HG02852 (cell line): ENCODE data around the gene RPS6KA3.
"Not testable (repeated sequence)": the region's sequence is repeated elsewhere in the genome, so short reads cannot be mapped to it uniquely, and the experiment has no call there.

Source experiments
- ATAC-seq: cut with Tn5 transposase; IDR thresholded peaks from one replicate; pipeline ENCODE4 v1.9.1; 2021; ENCODE audit warnings: mild to moderate bottlenecking, moderate library complexity; ENCODE audit not compliant: unreplicated experiment

RPS6KA3 gene

DNA sequence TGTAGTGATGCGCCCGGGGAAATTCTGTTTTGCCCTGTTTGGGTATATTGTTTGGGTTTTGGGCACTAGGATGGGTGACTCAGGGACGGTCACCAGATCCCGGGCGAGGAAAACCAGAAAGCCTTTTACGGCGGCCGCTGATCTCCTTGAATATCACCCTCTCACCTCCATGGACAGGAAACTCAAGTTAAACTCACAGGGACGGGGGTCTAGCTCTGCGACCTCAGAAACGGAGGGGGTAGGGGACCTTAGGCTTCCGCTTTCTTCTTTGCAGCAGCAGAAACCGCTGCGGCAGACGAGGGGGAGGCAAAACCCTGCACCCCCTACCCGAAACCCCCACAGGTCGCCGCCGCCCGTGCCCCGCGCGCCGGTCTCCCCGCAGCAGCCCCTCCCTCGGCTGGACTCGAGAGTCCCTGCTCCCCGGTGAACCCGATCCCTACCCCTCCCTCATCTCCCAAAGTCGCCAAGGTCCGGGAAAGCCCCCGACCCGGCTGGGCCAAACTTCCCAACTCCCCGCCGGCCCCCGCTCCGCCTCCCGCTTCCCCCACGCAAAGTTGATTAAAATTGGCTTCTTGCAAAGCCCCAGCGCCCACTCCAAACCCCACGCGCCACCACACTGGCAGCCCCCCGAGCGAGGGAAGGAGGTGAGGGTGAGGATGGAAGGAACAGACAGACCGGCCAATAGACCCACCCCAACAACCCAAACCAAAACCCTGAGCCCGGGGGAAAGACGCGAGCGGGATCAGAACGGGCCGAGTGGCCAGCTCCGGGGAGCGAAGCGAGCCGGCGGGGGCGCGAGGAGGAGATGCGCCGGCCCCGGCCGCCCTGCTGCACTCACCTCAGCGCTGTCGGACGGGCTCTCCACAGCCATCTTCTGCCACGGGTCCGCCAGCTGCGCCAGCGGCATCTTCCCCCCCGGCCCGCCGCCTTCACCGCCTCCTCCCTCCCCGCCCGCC lies 705 bp downstream of the RPS6KA3 start:
- peak; percentile 11 for ATAC-seq

DNA sequence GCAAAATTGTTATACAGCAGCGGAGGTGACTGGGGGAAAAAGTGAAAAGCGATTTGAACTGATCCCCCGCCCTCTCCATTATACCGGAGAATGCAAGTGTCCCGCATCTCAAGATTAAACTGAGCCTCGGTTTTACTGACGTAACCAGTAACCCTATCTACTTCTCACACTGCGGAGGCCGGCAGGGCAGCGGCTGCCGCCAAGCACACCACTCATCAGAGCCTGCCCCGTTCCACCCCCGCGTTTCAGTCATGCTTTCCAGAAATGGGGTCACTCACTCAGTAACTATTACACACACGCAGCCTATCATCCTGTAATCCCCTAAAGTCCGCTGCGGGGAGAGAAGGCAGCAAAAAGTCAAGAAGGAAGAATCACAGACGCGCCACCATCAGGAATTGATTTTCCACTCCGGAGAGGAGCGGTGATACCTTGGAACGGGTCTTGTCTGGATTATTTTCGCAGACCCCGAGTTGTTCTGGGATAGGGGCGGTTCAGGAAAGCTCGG lies 1.4 kb downstream of the RPS6KA3 start:
- peak; percentile 31 for ATAC-seq

DNA sequence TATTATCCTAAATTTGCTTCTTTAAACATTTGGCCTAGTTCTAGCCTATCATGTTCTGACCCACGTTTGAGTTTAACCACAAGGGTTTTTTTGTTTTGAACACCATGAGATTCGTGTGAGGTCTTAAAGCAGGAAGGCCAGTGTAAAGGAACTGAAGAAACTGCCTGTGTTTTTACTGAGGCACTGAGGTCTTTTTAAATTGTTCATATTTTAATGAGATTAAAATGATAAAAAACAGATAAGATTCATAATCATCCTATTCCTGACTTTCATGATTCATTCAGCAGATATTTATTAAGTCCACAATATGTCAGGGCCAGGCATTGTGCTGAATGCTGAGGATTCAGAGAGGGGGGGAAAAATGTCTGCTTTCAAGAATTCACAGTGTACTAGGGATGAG lies 3.2 kb downstream of the RPS6KA3 start:
- ATAC-seq, result peak; percentile 20

DNA sequence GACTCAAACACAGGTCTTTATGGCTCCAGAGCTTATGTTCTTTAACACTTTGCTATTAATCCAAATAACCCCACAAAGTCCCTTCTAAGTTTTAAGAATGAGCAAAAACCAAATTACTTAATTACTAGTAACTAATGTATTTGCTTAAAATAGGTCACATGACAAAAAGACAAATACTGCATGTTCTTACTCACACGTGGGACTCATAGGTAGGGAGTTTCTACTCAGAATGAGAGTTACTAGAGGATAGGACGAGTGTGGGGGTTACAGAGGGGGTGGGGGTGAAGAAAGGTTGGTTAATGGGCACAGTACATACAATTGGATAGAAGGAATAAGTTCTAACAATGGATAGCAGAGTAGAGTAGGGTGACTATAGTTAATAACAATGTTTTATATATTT lies 5.8 kb downstream of the RPS6KA3 start:
- no peak for ATAC-seq

DNA sequence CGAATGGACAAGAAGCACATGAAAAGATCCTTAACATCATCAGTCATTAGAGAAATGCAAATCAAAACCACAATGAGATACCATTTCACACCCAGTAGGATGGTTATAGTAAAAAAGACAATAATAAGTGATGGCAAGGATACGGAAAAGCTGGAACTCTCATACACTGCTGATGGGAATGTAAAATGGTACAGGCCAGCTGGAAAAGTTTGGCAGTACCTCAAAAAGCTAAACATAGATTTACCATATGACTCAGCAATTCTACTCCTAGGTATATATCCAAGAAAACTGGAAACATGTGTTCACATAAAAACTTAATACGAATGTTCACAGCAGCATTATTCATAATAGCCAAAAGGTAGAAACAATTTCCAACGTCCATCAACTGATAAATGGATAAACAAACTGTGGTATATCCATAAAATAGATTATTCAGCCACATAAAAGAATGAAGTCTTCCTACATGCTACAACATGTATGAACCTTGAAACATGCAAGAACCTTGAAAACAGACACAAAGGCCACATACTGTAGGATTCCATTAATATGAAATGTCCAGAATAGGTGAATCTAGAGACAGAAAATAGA lies 11.9 kb downstream of the RPS6KA3 start:
- ATAC-seq, result no peak

DNA sequence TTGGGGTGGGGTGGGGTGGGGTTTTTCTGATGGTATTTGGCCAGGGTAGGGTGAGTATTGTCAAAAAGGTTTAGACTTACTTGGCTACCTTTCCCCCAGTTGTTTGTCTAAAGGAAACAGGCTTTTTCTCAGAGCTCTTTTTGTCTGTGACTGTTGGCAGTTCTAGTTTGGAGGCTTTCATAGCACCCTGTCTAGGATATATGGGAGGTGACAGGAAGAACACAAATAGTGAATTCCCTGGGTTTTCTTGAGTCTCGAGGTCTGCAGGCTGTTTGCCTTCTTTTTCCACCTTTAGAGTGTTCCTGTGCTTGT lies 13.5 kb downstream of the RPS6KA3 start:
- no peak for ATAC-seq

DNA sequence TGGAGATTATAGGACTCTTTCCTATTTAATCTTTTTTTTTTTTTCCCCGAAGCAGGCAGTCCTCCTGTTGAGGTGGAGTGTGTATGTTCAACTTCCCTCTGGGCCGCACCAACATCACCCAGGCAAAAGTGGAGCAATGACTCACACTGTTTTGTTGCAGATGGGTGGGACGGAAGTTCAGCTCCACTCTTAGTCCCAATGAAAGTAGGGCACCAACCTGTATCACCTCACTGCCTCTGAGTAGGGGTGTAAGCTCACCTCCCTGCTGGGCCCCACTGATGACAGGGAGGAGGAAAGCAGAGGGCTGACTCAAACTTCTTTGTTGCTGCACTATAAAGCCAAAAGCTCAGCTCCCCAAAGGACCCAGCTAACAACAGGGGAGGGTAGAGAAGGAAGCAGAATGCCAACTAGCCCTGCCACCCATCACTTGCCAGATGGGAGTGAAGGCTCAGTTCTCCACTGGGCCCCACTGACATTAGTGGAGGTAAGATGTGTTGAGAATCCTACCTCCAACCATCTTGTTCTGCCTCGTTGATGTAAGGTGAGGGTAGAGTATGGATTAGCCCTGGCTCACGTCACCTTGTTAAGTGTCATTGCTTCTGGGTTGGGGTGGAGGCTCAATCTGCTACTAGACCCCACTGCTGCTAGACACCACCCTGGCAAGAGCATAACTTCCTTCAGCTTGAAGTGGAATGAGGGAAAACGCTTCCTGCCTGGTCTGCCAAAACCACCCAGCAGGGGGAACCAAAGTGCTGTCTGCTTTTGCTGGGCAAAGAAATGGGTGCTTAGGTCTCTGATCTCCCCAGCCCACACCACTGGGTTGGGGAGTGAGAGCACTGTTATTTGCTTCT lies 14.1 kb downstream of the RPS6KA3 start:
- ATAC-seq, result peak; percentile 81

DNA sequence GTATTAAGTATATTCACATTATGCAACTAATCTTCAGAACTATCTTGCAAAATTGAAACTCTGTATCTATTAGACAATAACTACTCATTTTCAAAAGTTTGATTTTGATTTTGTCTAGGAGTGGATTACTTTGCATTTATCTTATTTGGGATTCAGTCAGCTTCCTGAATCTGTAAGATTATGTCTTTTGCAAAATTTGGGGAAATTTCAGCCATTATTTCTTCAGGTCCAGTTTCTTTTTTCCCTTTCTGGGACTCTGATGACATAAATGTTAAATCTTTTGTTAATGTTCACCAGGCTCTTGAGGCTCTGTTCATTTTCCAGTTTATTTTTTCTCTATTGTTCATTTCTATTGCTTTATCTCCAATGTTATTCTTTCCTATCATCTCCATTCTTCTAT lies 15.0 kb downstream of the RPS6KA3 start:
- no peak for ATAC-seq

DNA sequence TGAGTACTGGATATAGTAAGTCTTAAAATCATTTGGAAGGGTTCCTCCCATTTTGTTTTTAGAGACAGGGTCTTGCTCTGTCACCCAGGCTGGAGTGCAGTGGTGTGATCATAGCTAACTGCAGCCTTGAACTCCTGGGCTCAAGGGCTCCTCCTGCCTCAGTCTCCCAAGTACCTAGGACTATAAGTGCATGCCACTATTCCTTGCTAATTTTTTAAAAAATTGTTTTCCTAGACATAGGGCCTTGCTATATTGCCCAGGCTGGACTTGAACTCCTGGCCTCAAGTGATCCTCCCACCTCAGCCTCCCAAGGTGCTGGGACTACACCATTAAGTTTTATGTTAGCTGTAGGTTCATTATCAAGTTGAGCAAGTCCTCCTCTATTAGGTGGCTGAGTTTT lies 16.6 kb downstream of the RPS6KA3 start:
- ATAC-seq, result not testable (repeated sequence)

DNA sequence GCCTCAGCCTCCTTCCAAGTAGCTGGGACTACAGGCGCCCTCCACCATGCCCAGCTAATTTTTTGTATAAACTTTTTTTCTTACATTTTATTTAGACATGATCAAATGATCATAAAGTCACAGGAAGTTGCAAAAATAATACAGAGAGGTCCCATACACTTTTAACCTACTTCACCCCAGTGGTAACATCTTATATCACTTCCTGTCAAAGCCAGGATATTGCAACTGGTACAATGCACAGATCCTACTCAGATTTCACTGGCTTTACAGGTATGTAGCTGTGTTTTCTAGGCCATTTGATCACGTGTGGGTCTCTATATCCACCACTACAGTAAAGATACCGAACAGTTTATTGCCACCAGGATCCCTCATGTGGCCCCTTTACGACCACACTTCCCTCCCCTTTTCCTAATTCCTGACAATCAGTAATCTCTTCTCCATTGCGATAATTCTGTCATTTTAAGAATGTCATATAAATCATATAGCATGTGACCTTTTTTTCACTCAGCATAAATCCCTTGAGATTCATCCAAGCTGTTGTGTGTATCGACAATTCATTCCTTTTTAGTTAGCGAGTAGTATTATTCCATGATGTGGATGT lies 18.0 kb downstream of the RPS6KA3 start:
- no peak for ATAC-seq

DNA sequence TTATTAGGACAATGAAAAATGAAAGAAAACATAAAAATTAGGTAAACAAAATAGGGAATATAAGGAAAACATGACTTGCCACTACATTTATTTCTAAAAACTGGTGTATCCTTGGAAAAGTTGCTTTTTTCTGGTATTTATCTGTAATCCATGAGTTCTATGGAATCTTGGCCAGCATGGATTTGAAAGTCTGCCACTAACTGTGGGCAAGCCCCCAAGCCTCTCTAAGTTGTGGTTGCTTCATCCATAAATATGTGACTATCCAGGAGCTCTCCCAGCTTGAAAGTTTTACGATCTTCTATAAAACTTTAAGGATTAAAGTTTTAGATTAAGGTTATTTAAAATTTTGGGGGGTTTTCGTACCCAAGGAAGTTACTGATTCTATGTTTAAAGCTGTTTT lies 21.8 kb downstream of the RPS6KA3 start:
- no peak for ATAC-seq

DNA sequence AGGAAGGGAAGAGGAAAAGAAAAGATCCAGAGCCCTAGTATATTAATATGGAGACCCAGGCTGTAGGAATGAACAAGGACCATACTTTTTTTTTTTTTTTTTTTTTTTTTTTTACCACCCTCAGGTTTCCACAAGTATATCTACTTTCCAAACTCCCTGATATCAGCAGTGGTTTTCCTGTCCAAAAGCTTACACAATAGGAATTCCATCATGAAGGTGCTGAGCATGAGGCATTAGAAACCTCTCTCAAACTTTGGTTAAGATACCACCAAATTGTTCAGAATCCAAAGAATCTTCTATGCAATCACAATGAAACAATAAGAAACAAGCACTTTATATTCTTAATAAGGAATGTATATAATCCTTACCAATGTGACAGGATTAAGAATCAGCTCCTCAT lies 26.5 kb downstream of the RPS6KA3 start:
- ATAC-seq, result no peak

DNA sequence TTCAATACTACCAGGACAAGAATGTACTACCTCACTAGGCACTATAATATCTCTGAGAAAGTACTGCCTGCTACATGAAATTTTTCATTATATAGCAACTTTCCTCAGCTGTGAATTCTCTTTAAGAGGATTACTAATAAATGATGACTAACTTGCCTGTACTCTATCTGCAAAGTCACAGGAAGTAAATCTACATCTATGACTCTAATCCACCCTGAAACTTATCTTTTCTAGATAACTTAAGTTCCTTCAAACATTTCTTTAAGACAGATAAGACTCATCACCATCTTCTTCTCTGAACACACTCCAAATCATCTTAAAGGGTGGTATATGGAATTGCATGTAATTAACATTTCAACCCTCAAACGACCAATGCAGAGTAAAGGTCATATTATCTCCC lies 28.8 kb downstream of the RPS6KA3 start:
- no peak for ATAC-seq

DNA sequence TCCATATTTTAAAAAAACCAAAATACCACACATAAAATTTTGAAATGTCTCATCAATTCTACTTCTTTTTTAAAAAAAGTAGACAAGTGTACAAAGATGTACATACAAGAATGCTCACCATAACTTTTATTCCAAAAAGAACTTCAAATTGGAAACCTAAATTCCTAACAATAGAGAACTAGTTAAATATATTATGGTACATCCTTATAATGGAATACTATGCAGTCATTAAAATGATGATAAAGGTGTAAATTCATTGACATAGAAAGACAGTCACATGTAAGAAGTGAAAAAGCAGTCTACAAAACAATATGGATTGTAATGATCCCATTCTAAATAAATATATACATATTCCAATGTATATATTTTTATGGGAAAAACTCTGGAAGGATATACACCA lies 31.0 kb downstream of the RPS6KA3 start:
- ATAC-seq, result no peak

DNA sequence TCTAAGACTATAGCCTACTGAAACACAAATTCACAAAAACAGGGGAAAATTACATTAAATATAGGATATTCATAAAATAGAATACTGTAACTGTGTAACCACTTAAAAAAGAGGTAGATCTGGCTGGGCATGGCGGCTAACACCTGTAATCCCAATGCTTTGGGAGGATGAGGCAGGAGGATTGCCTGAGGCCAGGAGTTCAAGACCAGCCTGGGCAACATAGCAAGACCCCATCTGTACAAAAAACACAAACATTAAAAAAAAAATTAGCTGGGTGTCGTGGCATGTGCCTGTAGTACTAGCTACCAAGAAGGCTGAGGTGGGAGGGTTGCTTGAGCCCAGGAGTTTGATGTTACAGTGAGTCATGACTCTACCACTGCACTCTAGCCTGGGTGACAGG lies 33.4 kb downstream of the RPS6KA3 start:
- ATAC-seq, result no peak

DNA sequence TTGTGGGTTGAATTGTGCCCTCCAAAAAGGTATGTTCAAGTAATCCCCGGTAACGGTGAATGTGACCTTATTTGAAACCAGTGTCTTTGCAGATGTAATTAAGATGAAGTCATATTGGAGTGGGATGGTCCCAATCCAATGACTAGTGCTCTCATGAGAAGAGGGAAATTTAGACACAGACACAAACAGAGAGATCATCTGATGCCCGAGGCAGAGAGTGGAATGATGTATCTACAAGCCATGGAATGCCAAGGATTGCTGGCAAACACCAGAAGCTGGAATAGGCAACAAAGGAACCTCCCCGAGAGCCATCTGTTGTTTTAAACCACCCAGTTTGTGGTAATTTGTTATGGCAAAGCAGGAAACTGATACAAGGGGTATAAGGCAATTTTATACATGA lies 35.1 kb downstream of the RPS6KA3 start:
- ATAC-seq, result no peak

DNA sequence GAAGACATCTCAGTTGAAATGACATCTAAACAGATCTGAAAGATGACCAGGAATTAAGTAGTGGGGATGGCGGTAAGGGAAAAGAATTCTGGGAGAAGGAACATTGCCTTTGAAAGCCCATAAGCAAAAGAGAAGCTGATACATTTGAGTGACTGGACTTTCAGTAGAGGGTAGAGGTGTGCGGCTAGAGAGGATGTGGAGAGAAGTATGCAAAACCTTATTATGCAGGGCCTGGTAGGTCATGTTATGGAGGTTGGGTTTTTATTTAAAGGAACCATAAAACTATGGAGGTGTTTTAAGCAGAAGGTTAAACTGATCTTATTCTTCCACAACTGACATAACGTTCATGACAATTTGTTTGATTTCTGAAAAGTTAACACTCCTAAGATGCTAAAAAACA lies 36.3 kb downstream of the RPS6KA3 start:
- ATAC-seq, result peak; percentile 60

DNA sequence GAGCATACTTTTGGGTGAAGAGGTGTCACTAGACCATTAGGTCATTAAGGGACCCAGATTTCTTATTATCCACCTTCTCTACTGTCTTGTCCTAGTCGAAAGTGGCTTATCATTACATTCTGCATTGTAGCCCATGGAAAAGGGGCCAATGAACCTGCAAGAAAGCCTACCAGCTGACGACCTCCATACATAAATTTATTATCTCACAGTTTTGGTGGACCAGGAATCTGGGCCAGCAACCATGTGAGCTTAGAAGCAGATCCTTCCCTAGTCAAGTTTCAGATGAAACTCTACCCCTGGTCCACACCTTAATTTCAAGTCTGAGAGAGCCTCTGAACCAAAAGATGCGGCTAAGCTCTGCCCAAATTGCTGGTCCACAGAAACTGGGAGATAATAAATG lies 37.6 kb downstream of the RPS6KA3 start:
- no peak for ATAC-seq

DNA sequence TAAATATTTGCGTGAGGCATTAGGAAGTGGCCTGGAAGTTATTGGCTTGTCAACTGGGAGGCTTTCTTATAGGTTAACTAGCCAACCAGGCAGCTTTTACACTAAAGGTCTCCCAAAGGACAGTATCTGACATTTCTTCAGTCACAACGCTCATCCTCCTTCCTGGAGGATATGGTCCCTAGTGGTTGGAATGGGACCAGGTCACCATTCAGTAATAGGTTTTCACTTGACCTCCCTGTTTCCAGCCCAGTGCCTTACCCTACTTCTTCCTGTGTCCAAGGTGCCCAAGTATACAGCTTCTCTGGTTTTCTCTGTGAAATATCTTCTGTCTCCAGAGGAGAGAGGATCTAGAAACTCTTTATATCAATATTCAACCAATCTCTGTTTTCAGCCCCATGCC lies 38.5 kb downstream of the RPS6KA3 start:
- no peak for ATAC-seq

DNA sequence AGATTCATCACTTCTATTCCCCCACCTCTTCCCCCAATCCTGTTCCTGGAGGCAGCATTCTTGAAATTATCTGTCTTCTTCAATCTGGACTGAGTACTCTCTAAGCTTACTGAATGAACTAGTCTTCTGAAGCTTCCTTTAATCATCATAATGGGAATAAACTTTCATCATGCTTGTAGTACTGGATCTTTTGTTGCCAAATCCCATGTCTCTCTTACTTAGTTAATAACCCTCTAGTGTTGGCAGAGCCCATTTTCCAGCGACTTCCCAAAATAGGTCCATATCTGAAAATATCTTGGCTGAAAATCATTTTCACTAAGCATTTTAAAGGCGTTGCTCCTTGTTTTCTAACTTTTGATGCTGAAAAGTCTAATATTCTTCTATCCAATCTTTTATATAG lies 39.6 kb downstream of the RPS6KA3 start:
- no peak for ATAC-seq

DNA sequence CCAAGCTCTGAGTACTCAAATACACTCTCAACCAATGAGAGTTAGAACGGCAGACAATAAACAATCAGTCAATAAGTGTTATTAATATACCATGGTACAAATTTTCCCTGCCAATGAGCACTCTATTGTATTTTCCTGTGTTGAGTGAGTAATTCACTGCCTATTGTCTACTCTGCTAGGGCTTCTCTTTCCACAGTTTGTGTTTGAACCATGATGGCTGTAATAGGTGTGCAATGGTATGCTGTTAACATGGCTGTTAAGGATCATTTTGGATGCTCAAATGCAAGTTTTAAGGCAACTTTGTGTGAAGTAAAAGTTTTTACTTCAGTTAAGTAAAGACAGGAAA lies 41.2 kb downstream of the RPS6KA3 start:
- ATAC-seq, result no peak
